ENCODE results near the gene LAMA5.
"Not testable (repeated sequence)": the region's sequence is repeated elsewhere in the genome, so short reads cannot be mapped to it uniquely, and the experiment has no call there.

Gene LAMA5

GRCh38 chr20:62390317-62391164 is 23.4 kb upstream of the LAMA5 start:
- DNase-seq (ENCODE audit: low spot score) = no peak

- no peak for DNase-seq (ENCODE audit: low spot score)
Observed at GRCh38 chr20:62389601-62390087, 22.5 kb upstream of the LAMA5 start.

- no peak for DNase-seq (ENCODE audit: low spot score)
Observed at GRCh38 chr20:62388839-62389600, 21.9 kb upstream of the LAMA5 start.

GRCh38 chr20:62387933-62388635 is 21.0 kb upstream of the LAMA5 start:
- no peak for DNase-seq (ENCODE audit: low spot score)

- DNase-seq (ENCODE audit: low spot score) = peak; percentile 14
Observed at GRCh38 chr20:62387219-62387913, 20.3 kb upstream of the LAMA5 start.

- peak; percentile 92 for DNase-seq (ENCODE audit: low spot score)
Observed at GRCh38 chr20:62386383-62387218, 19.5 kb upstream of the LAMA5 start, which contains the start of gene RPS21. TSS of gene RPS21 (plus strand) at chr20:62387103. CDS start at chr20:62387339, 236 bp downstream.

GRCh38 chr20:62382306-62383198 is 15.4 kb upstream of the LAMA5 start:
- DNase-seq (ENCODE audit: low spot score) = peak; percentile 80

GRCh38 chr20:62381842-62382241 is 14.7 kb upstream of the LAMA5 start:
- no peak for DNase-seq (ENCODE audit: low spot score)

GRCh38 chr20:62381202-62381797 is 14.2 kb upstream of the LAMA5 start:
- DNase-seq (ENCODE audit: low spot score) = no peak

- DNase-seq (ENCODE audit: low spot score) = no peak
Observed at GRCh38 chr20:62378215-62378614, 11.1 kb upstream of the LAMA5 start.

- no peak for DNase-seq (ENCODE audit: low spot score)
Observed at GRCh38 chr20:62377615-62378178, 10.6 kb upstream of the LAMA5 start.

GRCh38 chr20:62377064-62377461 is 10.0 kb upstream of the LAMA5 start:
- DNase-seq (ENCODE audit: low spot score) = no peak

- DNase-seq (ENCODE audit: low spot score) = no peak
Observed at GRCh38 chr20:62376112-62377063, 9.3 kb upstream of the LAMA5 start.

- no peak for DNase-seq (ENCODE audit: low spot score)
Observed at GRCh38 chr20:62374331-62375152, 7.4 kb upstream of the LAMA5 start.

- DNase-seq (ENCODE audit: low spot score) = not testable (repeated sequence)
Observed at GRCh38 chr20:62373631-62374179, 6.6 kb upstream of the LAMA5 start.
